OCI-LY3 (cell line): ENCODE data around the gene ASIC1.

Experiments used
- H2AFZ ChIP-seq: fragments of 200-600, 300-600 bp; shearing (Covaris generic); 2 replicates; pipeline ENCODE4 v1.6.0; 2014; ENCODE audit warnings: antibody characterized with exemption, low read depth, low read length
- H3K27ac ChIP-seq: fragments of 200-600, 300-600 bp; sonication (generic); 2 replicates; pipeline ENCODE4 v1.5.1; 2014; ENCODE audit warnings: mild to moderate bottlenecking, low read length, moderate library complexity, mixed read lengths
- H3K27me3 ChIP-seq: fragments of 200-600, 300-600 bp; sonication (generic); 2 replicates; pipeline ENCODE4 v1.6.1; 2014; ENCODE audit warnings: low read depth, low read length, mixed read lengths
- H3K36me3 ChIP-seq: fragments of 200-600, 300-600 bp; sonication (generic); replicated peaks from 2 replicates; pipeline ENCODE3; 2014; ENCODE audit warnings: low read depth, low read length, mixed read lengths
- H3K4me1 ChIP-seq: fragments of 300-600, 200-600 bp; sonication (generic); 2 replicates; pipeline ENCODE4 v1.6.1; 2014; ENCODE audit warnings: low read length, mixed read lengths
- H3K4me2 ChIP-seq: fragments of 200-600, 300-600 bp; sonication (generic); 2 replicates; pipeline ENCODE4 v1.6.1; 2014; ENCODE audit warnings: low read length, mixed read lengths
- H3K4me3 ChIP-seq: fragments of 300-600, 200-600 bp; sonication (generic); 2 replicates; pipeline ENCODE4 v1.5.1; 2014; ENCODE audit warnings: antibody characterized with exemption, mild to moderate bottlenecking, low read length, moderate library complexity
- H3K79me2 ChIP-seq: fragments of 300-600, 200-600 bp; shearing (Covaris generic); 2 replicates; pipeline ENCODE4 v1.6.1; 2014; ENCODE audit warnings: mild to moderate bottlenecking, low read length, mixed read lengths
- H3K9ac ChIP-seq: fragments of 300-600, 200-600 bp; shearing (Covaris generic); 2 replicates; pipeline ENCODE4 v1.6.0; 2014; ENCODE audit warnings: mild to moderate bottlenecking, low read length, moderate library complexity
- H3K9me3 ChIP-seq: fragments of 200-600, 300-600 bp; shearing (Covaris generic); 2 replicates; pipeline ENCODE4 v1.6.1; 2014; ENCODE audit warnings: low read length, mixed read lengths; ENCODE audit not compliant: insufficient read depth
- H4K20me1 ChIP-seq: fragments of 200-600, 300-600 bp; sonication (generic); 2 replicates; pipeline ENCODE4 v1.6.1; 2016; ENCODE audit warnings: low read length, mixed read lengths; ENCODE audit not compliant: insufficient read depth
- CTCF ChIP-seq: fragments of 200-600, 300-600 bp; sonication (generic); IDR thresholded peaks from 2 replicates; pipeline ENCODE4 v1.5.1; 2014; ENCODE audit warnings: antibody characterized with exemption, low read length, low read depth
- EZH2phosphoT487 ChIP-seq: fragments of 200-600 bp; shearing (Covaris generic); IDR thresholded peaks from 2 replicates; pipeline ENCODE4 v1.6.1; 2018; ENCODE audit warnings: antibody characterized with exemption, mixed run types, low read depth

The ASIC1 gene

GRCh38 chr12:50052964-50053363 is 4.4 kb upstream of the ASIC1 start:
- no peaks in the 10 kb centered on the region for H3K79me2 ChIP-seq
- H3K4me2 ChIP-seq = no peak overlapping the region
- no peak overlapping the region for H2AFZ ChIP-seq
- no peak overlapping the region for H3K27ac ChIP-seq
- TF ChIP-seq CTCF (no peak), EZH2phosphoT487 (no peak)
- H3K27me3 ChIP-seq = peaks cover 10% of the 10 kb centered on the region; the same call in 1 of the 2 replicates
- peaks cover 15% of the 10 kb centered on the region for H3K4me1 ChIP-seq
- H3K4me3 ChIP-seq = no peak overlapping the region
- H3K9ac ChIP-seq = no peak overlapping the region
- H3K36me3 ChIP-seq = no peaks in the 10 kb centered on the region
- H3K9me3 ChIP-seq = no peaks in the 10 kb centered on the region
- H4K20me1 ChIP-seq = no peaks in the 10 kb centered on the region

GRCh38 chr12:50053583-50053982 is 3.8 kb upstream of the ASIC1 start:
- no peaks in the 10 kb centered on the region for H3K36me3 ChIP-seq
- no peaks in the 10 kb centered on the region for H3K79me2 ChIP-seq
- H2AFZ ChIP-seq = no peak overlapping the region
- no peak overlapping the region for H3K4me3 ChIP-seq
- no peak overlapping the region for H3K9ac ChIP-seq
- TF ChIP-seq CTCF (no peak), EZH2phosphoT487 (no peak)
- H3K4me2 ChIP-seq = no peak overlapping the region
- no peak overlapping the region for H3K27ac ChIP-seq
- H3K4me1 ChIP-seq = peaks cover 17% of the 10 kb centered on the region
- H3K9me3 ChIP-seq = no peaks in the 10 kb centered on the region
- H3K27me3 ChIP-seq = peaks cover 10% of the 10 kb centered on the region; the same call in 1 of the 2 replicates
- no peaks in the 10 kb centered on the region for H4K20me1 ChIP-seq

GRCh38 chr12:50055831-50056638 is 1.4 kb upstream of the ASIC1 start:
- H3K79me2 ChIP-seq = no peaks in the 10 kb centered on the region
- H3K36me3 ChIP-seq = no peaks in the 10 kb centered on the region
- H3K9me3 ChIP-seq = no peaks in the 10 kb centered on the region
- peak overlapping the region; percentile 42; the same call in 1 of the 2 replicates for H3K9ac ChIP-seq
- no peaks in the 10 kb centered on the region for H4K20me1 ChIP-seq
- H3K4me2 ChIP-seq = peak overlapping the region; percentile 97
- no peak overlapping the region for H3K27ac ChIP-seq
- TF ChIP-seq EZH2phosphoT487 (no peak), CTCF (peak; percentile 95)
- H3K4me3 ChIP-seq = peak overlapping the region; percentile 84
- H3K4me1 ChIP-seq = peaks cover 17% of the 10 kb centered on the region
- peak overlapping the region; percentile 76 for H2AFZ ChIP-seq
- H3K27me3 ChIP-seq = peaks cover 6% of the 10 kb centered on the region; the same call in 1 of the 2 replicates

- peak overlapping the region; percentile 76 for H2AFZ ChIP-seq
- H3K9ac ChIP-seq = peak overlapping the region; percentile 68
- TF ChIP-seq CTCF (no peak), EZH2phosphoT487 (no peak)
- H3K79me2 ChIP-seq = no peaks in the 10 kb centered on the region
- H3K9me3 ChIP-seq = no peaks in the 10 kb centered on the region
- no peak overlapping the region for H3K27ac ChIP-seq
- peak overlapping the region; percentile 84 for H3K4me3 ChIP-seq
- peaks cover 6% of the 10 kb centered on the region; the same call in 1 of the 2 replicates for H3K27me3 ChIP-seq
- no peaks in the 10 kb centered on the region for H3K36me3 ChIP-seq
- peak overlapping the region; percentile 97 for H3K4me2 ChIP-seq
- H3K4me1 ChIP-seq = peaks cover 17% of the 10 kb centered on the region
- H4K20me1 ChIP-seq = no peaks in the 10 kb centered on the region
Measured at GRCh38 chr12:50056639-50056976, 788 bp upstream of the ASIC1 start.
